GM19463 (cell line): Measurements from ENCODE around the gene CCL3.

Experiments used
- ATAC-seq: cut with Tn5 transposase; IDR thresholded peaks from one replicate; pipeline ENCODE4 v1.9.1; 2021; ENCODE audit warnings: mild to moderate bottlenecking, moderate library complexity; ENCODE audit not compliant: unreplicated experiment

The CCL3 gene

GRCh38 chr17:36049643-36050042 lies 40.3 kb downstream of the CCL3 start:
- no peak for ATAC-seq

GRCh38 chr17:36048066-36048465 lies 41.9 kb downstream of the CCL3 start:
- ATAC-seq, result no peak
